Thyroid gland (tissue), 4 donors: ENCODE data around the gene PIK3AP1. TPM values are rescaled to one million over a fixed set of nuclear protein-coding genes. Genes with fewer than 3 reads are reported as not detected.

Source experiments
- DNase-seq, 2 donors: peaks; one replicate each; pipeline ENCODE4 v3.0.0-alpha.2; 2019
- H3K27ac ChIP-seq, 3 donors: fragments of 200-600 bp; sonication (generic); 1 replicate in 2 of 3; 2 replicates in 1 of 3; pipeline ENCODE4 v1.5.1; 2016 to 2019; ENCODE audit warnings: mild to moderate bottlenecking in 1 of 3, moderate library complexity in 1 of 3
- H3K27me3 ChIP-seq: fragments of 200-600 bp; sonication (generic); one replicate; pipeline ENCODE4 v1.5.1; 2019
- H3K36me3 ChIP-seq, 2 donors: fragments of 200-600 bp; sonication (generic); one replicate each; pipeline ENCODE4 v1.5.1; 2016 to 2019
- H3K4me1 ChIP-seq, 2 donors: fragments of 200-600 bp; sonication (generic); one replicate each; pipeline ENCODE4 v1.5.1; 2017 to 2019
- H3K4me3 ChIP-seq, 3 donors: fragments of 200-600 bp; sonication (generic); replicated peaks in 1 of 3; 1 replicate in 2 of 3; 2 replicates in 1 of 3; pipeline ENCODE4 v1.5.1; 2016; ENCODE audit warnings: mild to moderate bottlenecking in 1 of 3
- H3K9me3 ChIP-seq: fragments of 200-600 bp; sonication (generic); one replicate; pipeline ENCODE4 v1.5.1; 2017
- CTCF ChIP-seq, 6 experiments: fragments of 200-600 bp in 3 of 6; fragments of 450-650 bp in 3 of 6; sonication (generic) in 3 of 6; IDR thresholded peaks; one replicate each; pipeline ENCODE4 v1.5.1; 2016 to 2019; ENCODE audit warnings: antibody characterized with exemption in 6 of 6, mild to moderate bottlenecking in 2 of 6, inconsistent platforms in 1 of 6, moderate library complexity in 1 of 6
- POLR2A ChIP-seq, 2 donors: fragments of 450-650 bp; IDR thresholded peaks; one replicate each; pipeline ENCODE4 v1.6.1; 2017; ENCODE audit warnings: antibody characterized with exemption in 2 of 2, mild to moderate bottlenecking in 2 of 2, moderate library complexity in 1 of 2
- WGBS, 2 donors: methylation state at CpG; one replicate each; pipeline ENCODE4 v1.1.5; 2017; 5-methylcytosine and 5-hydroxymethylcytosine counted together
- intact Hi-C: fragments of 100-400 bp; cut with DNase I; formaldehyde crosslinking; loops from one replicate; pipeline ENCODE4 v1.15.1; 2023
- total RNA-seq, 4 donors: library from RNA; depleted of rRNA; stranded (reverse); fragments of >200 nt; gene quantifications; one replicate each; pipeline ENCODE4 v1.2.3, GENCODE V29; 2016

Gene PIK3AP1
- total RNA-seq, 4 donors from 2014 or later, result 8.6 to 13.9 (median 12.0) TPM

DNA sequence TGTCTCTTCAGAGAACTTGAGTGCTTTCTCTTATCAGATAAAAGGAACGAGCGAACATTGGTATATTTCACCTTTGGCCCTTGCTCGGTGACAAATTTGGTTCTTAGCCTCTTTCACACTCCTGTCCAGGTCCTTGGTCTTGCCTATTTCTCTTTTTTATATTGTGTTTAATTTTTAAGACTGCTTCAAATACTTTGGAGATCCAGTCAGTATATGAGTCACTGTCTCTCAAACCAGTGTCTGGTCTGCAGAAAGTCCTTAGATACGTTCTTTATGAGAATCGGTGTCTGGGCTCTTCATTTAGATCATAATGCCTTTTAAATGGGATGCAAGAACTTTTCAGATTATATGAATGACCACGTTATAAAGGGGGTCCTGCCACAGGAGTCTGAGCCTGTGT is 55.0 kb downstream of the PIK3AP1 start:
- TF ChIP-seq POLR2A (IDR thresholded peaks at IDR 0.05) (no peak), CTCF (IDR thresholded peaks at IDR 0.05) (no peak)

DNA sequence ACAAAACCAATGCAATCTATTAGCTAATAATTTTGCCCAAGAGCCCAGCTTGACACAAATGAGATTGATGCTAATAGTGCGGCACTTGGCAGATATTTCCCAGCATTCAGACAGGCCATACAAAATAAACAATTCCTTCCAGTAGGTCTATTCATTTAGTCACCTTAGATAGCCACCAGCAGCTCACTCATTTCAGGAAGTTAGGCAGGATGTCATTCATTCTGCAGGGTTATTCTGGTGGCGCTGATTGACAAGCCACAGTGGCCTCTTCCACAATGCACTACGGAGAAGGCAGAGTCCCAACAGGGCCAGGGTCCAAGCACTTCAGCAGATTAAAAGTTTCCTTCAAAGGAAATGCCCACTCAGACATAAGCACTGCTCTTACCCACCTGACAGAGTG is 55.8 kb downstream of the PIK3AP1 start:
- intact Hi-C loops, result no loop called here
- no peaks in the 10 kb centered on the region for H3K27me3 ChIP-seq
- no peak for DNase-seq
- 61 to 68% methylated on average over 3 of the region's 3 CpGs for WGBS, 2 donors
- no peaks in the 10 kb centered on the region for H3K4me1 ChIP-seq
- no peaks in the 10 kb centered on the region for H3K36me3 ChIP-seq
- H3K9me3 ChIP-seq, result no peaks in the 10 kb centered on the region
- no peak overlapping the region for H3K4me3 ChIP-seq
- TF ChIP-seq CTCF (IDR thresholded peaks at IDR 0.05) (no peak), POLR2A (IDR thresholded peaks at IDR 0.05) (no peak)
- H3K27ac ChIP-seq, result no peak overlapping the region

More for the DNA sequence above, 55.0 kb downstream of the PIK3AP1 start:
- WGBS, 2 donors, result 78 to 79% methylated on average over 6 of the region's 6 CpGs
- Histone ChIP-seq H3K9me3 (no peaks in the 10 kb centered on the region), H3K4me3 (no peak overlapping the region), H3K4me1 (no peaks in the 10 kb centered on the region), H3K27ac (no peak overlapping the region), H3K36me3 (no peaks in the 10 kb centered on the region), H3K27me3 (no peaks in the 10 kb centered on the region)
- intact Hi-C loops, result no loop called here
- DNase-seq, result no peak

GRCh38 chr10:96663797-96664196 is 56.5 kb downstream of the PIK3AP1 start:
- Histone ChIP-seq H3K27ac (no peak overlapping the region), H3K4me3 (no peak overlapping the region), H3K27me3 (no peaks in the 10 kb centered on the region), H3K9me3 (no peaks in the 10 kb centered on the region), H3K36me3 (no peaks in the 10 kb centered on the region), H3K4me1 (no peaks in the 10 kb centered on the region)
- intact Hi-C loops, result no loop called here
- DNase-seq, result no peak
- TF ChIP-seq CTCF (IDR thresholded peaks at IDR 0.05) (no peak), POLR2A (IDR thresholded peaks at IDR 0.05) (no peak)

DNA sequence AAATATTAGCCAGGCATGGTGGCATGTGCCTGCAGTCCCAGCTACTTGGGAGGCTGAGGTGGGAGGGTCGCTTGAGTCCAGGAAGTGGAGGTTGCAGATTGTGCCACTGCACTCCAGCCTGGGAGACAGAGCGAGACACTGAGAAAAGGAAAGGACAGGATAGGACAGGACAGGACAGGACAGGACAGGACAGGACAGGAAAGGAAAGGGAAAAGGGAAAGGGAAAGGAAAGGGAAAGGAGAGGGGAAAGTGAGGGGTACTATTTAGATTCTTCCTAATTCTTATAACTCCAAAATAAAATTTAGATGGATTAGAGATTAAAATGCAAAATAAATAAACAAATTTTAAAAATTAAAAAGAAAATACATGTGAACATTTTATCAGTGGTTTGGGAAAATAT is 58.7 kb downstream of the PIK3AP1 start:
- no peaks in the 10 kb centered on the region for H3K27me3 ChIP-seq
- no peak for TF ChIP-seq POLR2A (IDR thresholded peaks at IDR 0.05)
- TF ChIP-seq CTCF (IDR thresholded peaks at IDR 0.05), result no peak
- no peaks in the 10 kb centered on the region for H3K36me3 ChIP-seq
- no peak for DNase-seq
- H3K9me3 ChIP-seq, result no peaks in the 10 kb centered on the region
- no peak overlapping the region for H3K4me3 ChIP-seq
- no peaks in the 10 kb centered on the region for H3K4me1 ChIP-seq
- WGBS, 2 donors, result 89 to 92% methylated on average over 2 of the region's 2 CpGs
- H3K27ac ChIP-seq, result no peak overlapping the region
- intact Hi-C loops, result no loop called here

GRCh38 chr10:96660297-96660696 is 60.0 kb downstream of the PIK3AP1 start:
- no peak for DNase-seq
- intact Hi-C loops, result no loop called here
- Histone ChIP-seq H3K4me1 (no peaks in the 10 kb centered on the region), H3K9me3 (no peaks in the 10 kb centered on the region), H3K4me3 (no peak overlapping the region), H3K27ac (no peak overlapping the region), H3K36me3 (no peaks in the 10 kb centered on the region), H3K27me3 (no peaks in the 10 kb centered on the region)
- 80 to 86% methylated on average over 3 of the region's 3 CpGs for WGBS, 2 donors
- no peak for TF ChIP-seq CTCF (IDR thresholded peaks at IDR 0.05)
- no peak for TF ChIP-seq POLR2A (IDR thresholded peaks at IDR 0.05)
